Keratinocyte (primary cell): ENCODE results near the gene HELZ.

Experiments used
- CTCF ChIP-seq, 3 experiments: IDR thresholded peaks in 1 of 3; conservative IDR thresholded peaks in 1 of 3; optimal IDR thresholded peaks in 1 of 3; 2 replicates in 2 of 3; 3 replicates in 1 of 3; pipeline versions ENCODE3 to v1.5.1; 2011; ENCODE audit warnings: low read length in 3 of 3, mild to moderate bottlenecking in 3 of 3, moderate library complexity in 2 of 3, control low read depth in 1 of 3, inconsistent platforms in 1 of 3; ENCODE audit not compliant: insufficient read depth in 2 of 3; ENCODE audit errors: extremely low read depth in 1 of 3
- EZH2 ChIP-seq: IDR thresholded peaks from one replicate; pipeline ENCODE4 v1.6.1; 2012; ENCODE audit warnings: inconsistent platforms, mild to moderate bottlenecking, low read length, moderate library complexity

- TF ChIP-seq EZH2 = no peak
- no peak for TF ChIP-seq CTCF (optimal IDR thresholded peaks at IDR 0.05 in 1 of 3, IDR thresholded peaks at IDR 0.05 in 1 of 3, conservative IDR thresholded peaks at IDR 0.05 in 1 of 3; ENCODE audit: extremely low read depth in 1 of 3, insufficient read depth in 2 of 3, low read length in 3 of 3)
Measured at GRCh38 chr17:67044016-67044772, 200.8 kb downstream of the HELZ start, which contains the start of gene CACNG1.
